Esophagus squamous epithelium (tissue), 4 donors: Measurements from ENCODE around the gene S100B.

Source experiments
- POLR2A ChIP-seq, 4 donors: fragments of 450-650 bp; IDR thresholded peaks; one replicate each; pipeline ENCODE4 v1.6.1; 2017; ENCODE audit warnings: antibody characterized with exemption in 4 of 4, mild to moderate bottlenecking in 4 of 4, moderate library complexity in 3 of 4
- TF ChIP-seq, protein P1 (sequence below), 6 experiments: fragments of 450-650 bp in 4 of 6; fragments of 200-600 bp in 2 of 6; sonication (generic) in 2 of 6; IDR thresholded peaks; one replicate each; pipeline ENCODE4 v1.5.1; 2016 to 2019; ENCODE audit warnings: antibody characterized with exemption in 6 of 6, mild to moderate bottlenecking in 4 of 6, moderate library complexity in 4 of 6

DNA sequence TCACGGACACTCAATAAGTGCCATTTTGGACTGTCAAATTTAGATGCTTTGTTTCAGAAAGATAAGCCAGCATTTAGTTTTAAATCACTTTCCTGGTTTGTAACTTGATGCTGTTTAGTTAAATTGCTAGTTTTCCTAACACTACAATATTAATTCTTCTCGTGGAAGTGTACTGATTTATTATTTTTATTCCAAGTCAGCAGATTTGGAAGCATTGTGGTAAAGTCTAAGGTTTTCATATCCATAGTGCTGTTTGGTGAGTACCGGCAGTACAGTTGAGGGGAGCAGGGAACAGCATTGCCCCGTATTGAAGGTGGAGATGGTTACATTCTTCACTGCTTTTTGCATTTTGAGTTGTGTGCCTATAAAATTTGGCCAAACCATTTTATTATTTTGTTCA lies 36.3 kb downstream of the S100B start:
- TF ChIP-seq, protein P1, sequence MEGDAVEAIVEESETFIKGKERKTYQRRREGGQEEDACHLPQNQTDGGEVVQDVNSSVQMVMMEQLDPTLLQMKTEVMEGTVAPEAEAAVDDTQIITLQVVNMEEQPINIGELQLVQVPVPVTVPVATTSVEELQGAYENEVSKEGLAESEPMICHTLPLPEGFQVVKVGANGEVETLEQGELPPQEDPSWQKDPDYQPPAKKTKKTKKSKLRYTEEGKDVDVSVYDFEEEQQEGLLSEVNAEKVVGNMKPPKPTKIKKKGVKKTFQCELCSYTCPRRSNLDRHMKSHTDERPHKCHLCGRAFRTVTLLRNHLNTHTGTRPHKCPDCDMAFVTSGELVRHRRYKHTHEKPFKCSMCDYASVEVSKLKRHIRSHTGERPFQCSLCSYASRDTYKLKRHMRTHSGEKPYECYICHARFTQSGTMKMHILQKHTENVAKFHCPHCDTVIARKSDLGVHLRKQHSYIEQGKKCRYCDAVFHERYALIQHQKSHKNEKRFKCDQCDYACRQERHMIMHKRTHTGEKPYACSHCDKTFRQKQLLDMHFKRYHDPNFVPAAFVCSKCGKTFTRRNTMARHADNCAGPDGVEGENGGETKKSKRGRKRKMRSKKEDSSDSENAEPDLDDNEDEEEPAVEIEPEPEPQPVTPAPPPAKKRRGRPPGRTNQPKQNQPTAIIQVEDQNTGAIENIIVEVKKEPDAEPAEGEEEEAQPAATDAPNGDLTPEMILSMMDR (IDR thresholded peaks at IDR 0.05) = no peak
- TF ChIP-seq POLR2A (IDR thresholded peaks at IDR 0.05) = no peak
